Activated naive CD4-positive, alpha-beta T cell treated with anti-CD3 and anti-CD28 coated beads, Interleukin-2, amount 50 U/mL, for 72 hours (primary cell): Measurements from ENCODE around the gene MEIKIN. TPM values are rescaled to one million over a fixed set of nuclear protein-coding genes. Genes with fewer than 3 reads are reported as not detected.
"Not testable (repeated sequence)": the region's sequence is repeated elsewhere in the genome, so short reads cannot be mapped to it uniquely, and the experiment has no call there.

Experiments
- ATAC-seq, 2 donors: fragments of 150-1000 bp; cut with Tn5 transposase; 2 replicates each; pipeline ENCODE4 v1.10.0; 2021; ENCODE audit warnings: mild to moderate bottlenecking in 2 of 2, moderate library complexity in 2 of 2
- DNase-seq, 2 donors: peaks; one replicate each; pipeline ENCODE4 v3.0.0; 2021 to 2022; ENCODE audit warnings: low spot score in 2 of 2
- H3K27ac Mint-ChIP-seq, 2 donors: one replicate each; pipeline ENCODE4 v1.8.0; 2022; ENCODE audit warnings: mild to moderate bottlenecking in 2 of 2, mixed read lengths in 2 of 2
- H3K36me3 Mint-ChIP-seq, 2 donors: one replicate each; pipeline ENCODE4 v1.8.0; 2022; ENCODE audit warnings: mixed read lengths in 2 of 2
- H3K9me3 Mint-ChIP-seq, 2 donors: one replicate each; pipeline ENCODE4 v1.8.0; 2022; ENCODE audit warnings: mixed read lengths in 2 of 2
- total RNA-seq, 2 donors: library from RNA; stranded (reverse); gene quantifications; one replicate each; pipeline ENCODE4 v1.2.3, GENCODE V29; 2022

Gene MEIKIN
- total RNA-seq, 2 donors from 2014 or later, result not detected

DNA sequence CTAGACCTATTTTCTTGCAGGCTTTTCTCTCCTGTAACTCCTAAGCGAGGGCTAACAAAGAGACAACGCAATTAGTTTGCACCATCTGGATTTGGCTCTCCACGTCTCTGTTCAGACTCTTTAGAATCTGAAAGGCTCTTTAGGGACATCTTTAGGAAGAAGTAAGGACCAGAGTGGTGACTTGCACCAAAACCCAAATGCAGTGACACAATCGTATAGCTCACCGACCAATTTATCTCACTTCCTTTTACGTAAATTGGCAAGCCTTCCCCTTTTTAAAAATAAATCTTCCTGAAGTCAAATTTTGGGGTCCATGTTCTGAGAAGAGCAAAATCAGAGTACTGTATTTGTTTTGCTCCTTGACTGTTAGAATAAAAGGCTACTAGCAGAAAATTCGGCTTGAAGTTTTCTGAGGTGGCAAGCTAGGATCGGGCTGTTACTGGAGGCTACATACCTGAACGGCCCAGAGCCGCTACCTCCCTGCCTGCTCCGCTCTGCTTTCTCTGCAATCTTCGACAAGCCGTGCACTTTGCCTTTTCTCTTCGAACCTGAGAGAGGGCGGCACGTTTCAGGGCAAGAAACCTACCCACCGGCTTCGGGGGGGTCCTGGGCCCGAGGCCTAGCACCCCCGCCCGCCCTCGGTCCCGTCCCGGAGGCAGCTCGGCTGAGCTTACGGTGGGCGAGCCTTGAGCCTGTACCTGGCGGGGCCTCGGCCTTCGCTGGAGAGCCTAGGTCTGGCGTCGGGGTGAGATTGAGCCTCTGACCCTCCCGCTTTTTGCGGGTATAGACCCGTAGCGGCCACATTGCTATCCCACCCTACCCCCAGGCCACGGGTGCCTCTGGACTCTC is 537 bp downstream of the MEIKIN start:
- Mint-ChIP-seq H3K36me3 (no peaks in the 10 kb centered on the region), H3K9me3 (peaks cover 4 to 5% of the 10 kb centered on the region in 2 donors), H3K27ac (no peak overlapping the region)
- DNase-seq (no peak), ATAC-seq (no peak)

DNA sequence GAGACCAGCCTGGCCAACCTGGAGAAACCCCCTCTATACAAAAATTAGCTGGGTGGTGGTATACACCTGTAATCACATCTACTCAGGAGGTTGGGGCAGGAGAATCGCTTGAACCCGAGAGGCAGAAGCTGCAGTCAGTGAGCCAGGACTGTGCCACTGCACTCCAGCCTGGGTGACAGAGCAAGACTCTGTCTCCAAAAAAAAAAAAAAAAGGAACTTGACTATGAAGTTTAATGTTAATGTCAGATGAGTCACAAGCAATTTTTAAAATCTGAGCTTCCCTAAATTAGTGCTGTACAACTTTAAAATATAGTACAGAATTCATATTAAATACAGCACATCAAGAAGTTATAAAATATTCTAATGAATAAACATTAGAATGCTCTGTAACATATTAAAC is 1.5 kb downstream of the MEIKIN start:
- H3K27ac Mint-ChIP-seq, result no peak overlapping the region
- no peaks in the 10 kb centered on the region for H3K36me3 Mint-ChIP-seq
- peaks cover 4 to 5% of the 10 kb centered on the region in 2 donors for H3K9me3 Mint-ChIP-seq
- no peak for DNase-seq
- ATAC-seq, result no peak

- H3K27ac Mint-ChIP-seq, result no peak overlapping the region
- H3K9me3 Mint-ChIP-seq, result peaks cover 4 to 5% of the 10 kb centered on the region in 2 donors
- H3K36me3 Mint-ChIP-seq, result no peaks in the 10 kb centered on the region
- DNase-seq (no peak), ATAC-seq (no peak)
Observed at GRCh38 chr5:131942016-131942415, 3.4 kb downstream of the MEIKIN start.

- Mint-ChIP-seq H3K27ac (no peak overlapping the region), H3K9me3 (peaks cover 4 to 5% of the 10 kb centered on the region in 2 donors), H3K36me3 (no peaks in the 10 kb centered on the region)
- no peak for DNase-seq
- ATAC-seq, result no peak
Observed at GRCh38 chr5:131939690-131940345, 5.6 kb downstream of the MEIKIN start.

GRCh38 chr5:131932235-131932634 is 13.2 kb downstream of the MEIKIN start:
- DNase-seq (no peak), ATAC-seq (no peak)
- peaks cover 15 to 26% of the 10 kb centered on the region in 2 donors for H3K9me3 Mint-ChIP-seq
- peaks cover 10 to 36% of the 10 kb centered on the region in 2 donors for H3K36me3 Mint-ChIP-seq
- no peak overlapping the region for H3K27ac Mint-ChIP-seq

- peaks cover 10 to 39% of the 10 kb centered on the region in 2 donors for H3K36me3 Mint-ChIP-seq
- H3K27ac Mint-ChIP-seq, result no peak overlapping the region
- ATAC-seq (no peak), DNase-seq (no peak)
- H3K9me3 Mint-ChIP-seq, result peaks cover 21 to 29% of the 10 kb centered on the region in 2 donors
Observed at GRCh38 chr5:131928957-131929356, 16.5 kb downstream of the MEIKIN start.

DNA sequence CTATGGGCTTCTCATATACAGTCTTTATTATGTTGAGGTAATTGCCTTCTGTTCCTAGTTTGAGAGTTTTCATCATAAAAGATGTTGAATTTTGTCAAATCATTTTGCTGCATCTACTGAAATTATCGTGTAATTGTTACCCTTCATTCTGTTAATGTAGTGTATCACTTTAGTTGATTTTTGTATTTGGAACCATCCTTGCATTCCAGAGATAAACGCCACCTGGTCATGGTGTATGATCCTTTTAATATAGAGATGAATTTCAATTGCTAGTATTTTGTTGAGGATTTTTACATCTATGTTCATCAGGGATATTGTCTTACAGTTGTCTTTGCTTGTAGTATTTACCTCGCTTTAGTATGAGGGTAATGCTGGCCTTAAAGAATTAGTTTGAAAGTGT is 19.3 kb downstream of the MEIKIN start:
- Mint-ChIP-seq H3K27ac (no peak overlapping the region), H3K9me3 (peaks cover 21 to 29% of the 10 kb centered on the region in 2 donors), H3K36me3 (peaks cover 10 to 27% of the 10 kb centered on the region in 2 donors)
- ATAC-seq (no peak), DNase-seq (no peak)

DNA sequence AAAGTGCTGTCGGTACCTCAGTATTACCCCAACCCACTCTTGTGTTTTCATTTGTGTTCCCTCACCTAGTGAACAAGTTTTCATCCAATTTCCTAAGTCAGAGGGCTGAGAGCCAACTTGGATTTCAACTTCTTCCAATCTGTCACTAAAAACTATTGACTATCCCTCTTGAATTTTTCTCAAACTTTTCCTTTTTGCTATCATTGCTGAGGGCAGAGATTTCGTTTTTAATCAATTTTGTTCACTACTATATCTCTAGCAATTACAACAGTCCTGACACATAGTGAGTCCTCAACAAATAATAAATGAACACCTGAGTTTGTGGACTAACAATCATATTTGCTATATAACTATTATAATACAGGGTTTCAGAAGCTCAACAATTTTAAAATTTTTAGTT is 29.0 kb downstream of the MEIKIN start:
- DNase-seq (no peak), ATAC-seq (no peak)
- Mint-ChIP-seq H3K9me3 (no peaks in the 10 kb centered on the region), H3K36me3 (peaks cover 0 to 5% of the 10 kb centered on the region in 2 donors), H3K27ac (no peak overlapping the region)

DNA sequence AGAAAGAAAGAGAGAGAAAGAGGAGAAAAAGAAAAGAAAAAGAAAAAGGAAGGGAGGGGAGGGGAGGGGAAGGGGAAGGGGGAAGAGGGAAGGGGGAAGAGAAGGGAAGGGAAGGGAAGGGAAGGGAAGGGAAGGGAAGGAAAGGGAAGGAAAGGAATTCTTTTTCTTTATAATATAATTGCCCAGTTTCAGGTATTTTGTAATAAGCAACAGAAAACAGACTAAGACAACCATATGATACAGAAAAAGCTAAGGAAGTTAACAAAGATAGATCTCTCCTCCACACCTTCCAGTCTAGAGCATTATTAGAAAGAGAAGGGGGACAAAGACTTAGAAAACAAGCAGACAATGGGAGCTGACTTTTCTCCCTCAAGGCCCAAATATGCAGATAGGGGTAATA is 31.0 kb downstream of the MEIKIN start:
- ATAC-seq, result no peak
- peaks cover 0 to 5% of the 10 kb centered on the region in 2 donors for H3K36me3 Mint-ChIP-seq
- peaks cover 0 to under 1% of the 10 kb centered on the region in 2 donors for H3K9me3 Mint-ChIP-seq

GRCh38 chr5:131913603-131914002 is 31.9 kb downstream of the MEIKIN start:
- ATAC-seq, result no peak
- Mint-ChIP-seq H3K27ac (no peak overlapping the region), H3K36me3 (peaks cover 3 to 5% of the 10 kb centered on the region in 2 donors)

More for the DNA sequence above, 31.0 kb downstream of the MEIKIN start:
- H3K27ac Mint-ChIP-seq, result no peak overlapping the region
- DNase-seq, result no peak

GRCh38 chr5:131906668-131907067 is 38.8 kb downstream of the MEIKIN start:
- Mint-ChIP-seq H3K9me3 (peaks cover 35% of the 10 kb centered on the region in 2 donors), H3K36me3 (peaks cover 41 to 51% of the 10 kb centered on the region in 2 donors), H3K27ac (peak overlapping the region in 1 of 2 donors; percentile 5)
- no peak for DNase-seq
- ATAC-seq, result peak in 1 of 2 donors; percentile 65

More at GRCh38 chr5:131913603-131914002, 31.9 kb downstream of the MEIKIN start:
- H3K9me3 Mint-ChIP-seq, result peaks cover 0 to 4% of the 10 kb centered on the region in 2 donors
- no peak for DNase-seq

DNA sequence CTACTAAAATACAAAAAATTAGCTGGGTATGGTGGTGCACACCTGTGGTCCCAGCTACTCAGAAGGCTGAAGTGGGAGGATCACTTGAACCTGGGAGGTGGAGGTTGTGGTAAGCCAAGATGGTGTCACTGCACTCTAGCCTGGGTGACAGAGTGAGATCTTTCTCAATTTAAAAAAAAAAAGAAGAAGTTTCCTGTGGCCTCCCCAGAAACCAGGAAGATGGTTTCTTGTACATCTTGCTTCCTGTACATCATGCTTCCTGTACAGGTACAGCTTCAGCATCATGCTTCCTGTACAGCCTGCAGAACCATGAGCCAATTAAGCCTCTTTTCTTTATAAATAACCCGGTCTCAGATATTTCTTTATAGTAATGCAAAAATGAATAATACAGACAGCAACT is 43.2 kb downstream of the MEIKIN start:
- Mint-ChIP-seq H3K36me3 (peaks cover 44 to 53% of the 10 kb centered on the region in 2 donors), H3K27ac (peak overlapping the region in 1 of 2 donors; percentile 47), H3K9me3 (peaks cover 35 to 38% of the 10 kb centered on the region in 2 donors)
- ATAC-seq, result peak; percentile 39 to 50
- not testable (repeated sequence) for DNase-seq

DNA sequence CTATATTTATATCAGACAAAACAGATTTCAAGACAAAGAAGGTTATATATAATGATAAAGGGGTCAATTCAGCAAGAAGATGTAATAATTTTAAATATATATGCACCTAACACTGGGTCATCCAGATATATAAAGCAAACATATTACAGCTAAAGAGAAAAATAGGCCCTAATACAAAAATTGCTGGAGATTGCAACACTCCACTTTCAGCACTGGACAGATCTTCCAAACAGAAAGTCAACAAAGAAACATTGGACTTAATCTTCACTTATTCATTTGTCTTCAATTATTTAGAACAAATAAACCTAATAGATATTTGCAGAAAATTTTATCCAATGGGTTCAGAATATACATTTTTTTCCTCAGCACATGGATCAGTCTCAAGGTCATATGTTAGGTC is 45.8 kb downstream of the MEIKIN start:
- Mint-ChIP-seq H3K36me3 (peaks cover 49 to 64% of the 10 kb centered on the region in 2 donors), H3K27ac (no peak overlapping the region), H3K9me3 (peaks cover 32 to 34% of the 10 kb centered on the region in 2 donors)
- DNase-seq (no peak), ATAC-seq (no peak)

- ATAC-seq (no peak), DNase-seq (no peak)
- Mint-ChIP-seq H3K36me3 (peaks cover 0 to 11% of the 10 kb centered on the region in 2 donors), H3K9me3 (no peaks in the 10 kb centered on the region), H3K27ac (no peak overlapping the region)
Observed at GRCh38 chr5:131883984-131884383, 61.5 kb downstream of the MEIKIN start.

DNA sequence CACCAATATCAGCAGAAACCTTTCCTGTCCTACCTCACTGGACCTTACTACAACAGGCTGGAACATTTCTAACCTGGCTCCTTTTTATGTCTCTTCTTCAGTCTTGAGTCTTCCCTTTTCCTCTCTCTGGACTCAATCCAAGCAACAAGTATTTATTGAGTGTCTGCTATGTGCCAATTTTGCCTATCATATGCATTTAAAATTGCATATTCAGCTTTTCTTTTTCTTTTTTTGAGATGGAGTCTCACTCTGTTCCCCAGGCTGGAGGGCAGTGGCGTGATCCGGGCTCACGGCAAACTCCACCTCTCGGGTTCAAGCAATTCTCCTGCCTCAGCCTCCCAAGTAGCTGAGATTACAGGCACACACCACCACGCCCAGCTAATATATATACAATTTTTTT is 65.8 kb downstream of the MEIKIN start:
- no peak for DNase-seq
- Mint-ChIP-seq H3K27ac (no peak overlapping the region), H3K36me3 (peaks cover 0 to 5% of the 10 kb centered on the region in 2 donors), H3K9me3 (no peaks in the 10 kb centered on the region)
- no peak for ATAC-seq

GRCh38 chr5:131877873-131878272 is 67.6 kb downstream of the MEIKIN start:
- H3K27ac Mint-ChIP-seq, result no peak overlapping the region
- DNase-seq (no peak), ATAC-seq (no peak)
- no peaks in the 10 kb centered on the region for H3K9me3 Mint-ChIP-seq
- no peaks in the 10 kb centered on the region for H3K36me3 Mint-ChIP-seq

DNA sequence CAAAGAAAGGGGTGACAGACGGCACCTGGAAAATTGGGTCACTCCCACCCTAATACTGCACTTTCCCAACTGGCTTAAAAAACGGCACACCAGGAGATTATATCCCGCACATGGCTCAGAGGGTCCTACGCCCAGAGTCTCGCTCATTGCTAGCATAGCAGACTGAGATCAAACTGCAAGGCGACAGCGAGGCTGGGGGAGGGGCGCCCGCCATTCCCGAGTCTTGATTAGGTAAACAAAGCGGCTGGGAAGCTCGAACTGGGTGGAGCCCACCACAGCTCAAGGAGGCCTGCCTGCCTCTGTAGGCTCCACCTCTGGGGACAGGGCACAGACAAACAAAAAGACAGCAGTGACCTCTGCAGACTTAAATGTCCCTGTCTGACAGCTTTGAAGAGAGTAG is 74.2 kb downstream of the MEIKIN start:
- DNase-seq, ATAC-seq, H3K27ac Mint-ChIP-seq: not testable (repeated sequence)
- peaks cover 11 to 32% of the 10 kb centered on the region in 2 donors for H3K9me3 Mint-ChIP-seq
- H3K36me3 Mint-ChIP-seq, result peaks cover 20 to 29% of the 10 kb centered on the region in 2 donors
